Measurements from ENCODE around the gene GAREM1. TPM values are rescaled to one million over a fixed set of nuclear protein-coding genes. Genes with fewer than 3 reads are reported as not detected.

GAREM1 gene
- total RNA-seq, 1 experiment from 2014 or later, result 10.2 TPM

GRCh38 chr18:32383050-32383819 lies 87.4 kb downstream of the GAREM1 start:
- H3K4me1 ChIP-seq (replicated peaks; ENCODE audit: insufficient read depth), result peaks cover 58% of the 10 kb centered on the region
- H3K9me3 ChIP-seq (ENCODE audit: insufficient read depth, low read depth), result no peaks in the 10 kb centered on the region; the same call in 1 of the 2 replicates
- POLR2A ChIA-PET (ENCODE audit: unreplicated experiment), result interaction anchor here (0.6 to 1.0 kb wide), 3 partner anchors 9 to 88 kb away, joined by 3 to 7 read pairs (median 6); partner anchors contain the start of gene GAREM1
- no peaks in the 10 kb centered on the region for H3K9me2 ChIP-seq (ENCODE audit: insufficient read depth)
- H3K27ac ChIP-seq, result peak overlapping the region; percentile 99
- peaks cover 11% of the 10 kb centered on the region for H3K79me2 ChIP-seq (ENCODE audit: low read depth)
- CTCF ChIA-PET, result interaction anchor here (1.0 kb wide), 1 partner anchor 88 kb away, joined by 4 read pairs; the partner anchor contains the start of gene GAREM1
- no peak overlapping the region for H2AFZ ChIP-seq
- no TSS peak for BruUV-seq (replicated peaks)
- TF ChIP-seq, protein P1, sequence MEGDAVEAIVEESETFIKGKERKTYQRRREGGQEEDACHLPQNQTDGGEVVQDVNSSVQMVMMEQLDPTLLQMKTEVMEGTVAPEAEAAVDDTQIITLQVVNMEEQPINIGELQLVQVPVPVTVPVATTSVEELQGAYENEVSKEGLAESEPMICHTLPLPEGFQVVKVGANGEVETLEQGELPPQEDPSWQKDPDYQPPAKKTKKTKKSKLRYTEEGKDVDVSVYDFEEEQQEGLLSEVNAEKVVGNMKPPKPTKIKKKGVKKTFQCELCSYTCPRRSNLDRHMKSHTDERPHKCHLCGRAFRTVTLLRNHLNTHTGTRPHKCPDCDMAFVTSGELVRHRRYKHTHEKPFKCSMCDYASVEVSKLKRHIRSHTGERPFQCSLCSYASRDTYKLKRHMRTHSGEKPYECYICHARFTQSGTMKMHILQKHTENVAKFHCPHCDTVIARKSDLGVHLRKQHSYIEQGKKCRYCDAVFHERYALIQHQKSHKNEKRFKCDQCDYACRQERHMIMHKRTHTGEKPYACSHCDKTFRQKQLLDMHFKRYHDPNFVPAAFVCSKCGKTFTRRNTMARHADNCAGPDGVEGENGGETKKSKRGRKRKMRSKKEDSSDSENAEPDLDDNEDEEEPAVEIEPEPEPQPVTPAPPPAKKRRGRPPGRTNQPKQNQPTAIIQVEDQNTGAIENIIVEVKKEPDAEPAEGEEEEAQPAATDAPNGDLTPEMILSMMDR (conservative IDR thresholded peaks at IDR 0.05), result no peak
- TF ChIP-seq EZH2 (IDR thresholded peaks at IDR 0.05; ENCODE audit: low read depth), result no peak
- H3F3A ChIP-seq (ENCODE audit: insufficient read depth, low read depth), result peaks cover 30% of the 10 kb centered on the region
- intact Hi-C loops (cut with micrococcal nuclease; ENCODE audit: unreplicated experiment), result no loop called here
- H4K20me1 ChIP-seq (ENCODE audit: insufficient read depth), result no peaks in the 10 kb centered on the region
- peak; percentile 26 to 96 for DNase-seq
- no peaks in the 10 kb centered on the region for H3K27me3 ChIP-seq (ENCODE audit: insufficient read depth, low read depth)
- no peaks in the 10 kb centered on the region for H3K36me3 ChIP-seq (ENCODE audit: low read depth)
- H3K4me2 ChIP-seq, result peak overlapping the region; percentile 70
- H3K4me3 ChIP-seq, result peak overlapping the region; percentile 33; the same call in 1 of the 2 replicates

DNA sequence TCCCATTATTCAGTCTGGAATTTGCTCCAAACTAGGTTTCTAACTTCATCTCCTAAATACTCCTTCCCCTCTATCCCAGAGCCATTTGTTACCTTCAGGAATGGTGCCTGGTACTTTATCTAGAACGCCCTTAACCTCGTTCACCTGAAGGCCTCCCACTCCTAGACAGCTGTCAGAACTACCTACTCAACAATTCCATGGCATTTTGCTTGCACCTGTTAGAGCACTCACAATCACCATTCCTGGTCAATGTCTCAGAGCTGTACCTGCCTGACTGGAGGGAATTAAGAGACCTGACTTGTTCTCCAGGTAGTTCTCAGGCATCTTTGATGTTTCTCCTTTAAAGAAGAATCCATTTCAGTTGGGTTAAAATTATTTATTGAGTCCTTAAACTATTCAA lies 88.9 kb downstream of the GAREM1 start:
- CTCF ChIA-PET, result no interaction called here
- Histone ChIP-seq H3K27ac (peak overlapping the region; percentile 99), H3K4me3 (no peak overlapping the region), H3K79me2 (ENCODE audit: low read depth) (peaks cover 11% of the 10 kb centered on the region), H3F3A (ENCODE audit: insufficient read depth, low read depth) (peaks cover 30% of the 10 kb centered on the region), H3K4me2 (peak overlapping the region; percentile 70), H3K4me1 (replicated peaks; ENCODE audit: insufficient read depth) (peaks cover 60% of the 10 kb centered on the region), H3K36me3 (ENCODE audit: low read depth) (no peaks in the 10 kb centered on the region), H3K27me3 (ENCODE audit: insufficient read depth, low read depth) (no peaks in the 10 kb centered on the region), H3K9me3 (ENCODE audit: insufficient read depth, low read depth) (no peaks in the 10 kb centered on the region), H2AFZ (no peak overlapping the region), H4K20me1 (ENCODE audit: insufficient read depth) (no peaks in the 10 kb centered on the region), H3K9me2 (ENCODE audit: insufficient read depth) (no peaks in the 10 kb centered on the region)
- POLR2A ChIA-PET (ENCODE audit: unreplicated experiment), result no interaction called here
- peak in 1 of 2 experiments; percentile 65 for DNase-seq
- TF ChIP-seq, protein P1 (conservative IDR thresholded peaks at IDR 0.05), result no peak
- TF ChIP-seq EZH2 (IDR thresholded peaks at IDR 0.05; ENCODE audit: low read depth), result no peak
- intact Hi-C loops (cut with micrococcal nuclease; ENCODE audit: unreplicated experiment), result no loop called here
- no TSS peak for BruUV-seq (replicated peaks)

- Histone ChIP-seq H3K4me2 (no peak overlapping the region), H3K79me2 (ENCODE audit: low read depth) (peaks cover 11% of the 10 kb centered on the region), H3K36me3 (ENCODE audit: low read depth) (no peaks in the 10 kb centered on the region), H2AFZ (no peak overlapping the region), H3K9me3 (ENCODE audit: insufficient read depth, low read depth) (no peaks in the 10 kb centered on the region), H3K27me3 (ENCODE audit: insufficient read depth, low read depth) (no peaks in the 10 kb centered on the region), H3F3A (ENCODE audit: insufficient read depth, low read depth) (peaks cover 30% of the 10 kb centered on the region), H3K4me1 (replicated peaks; ENCODE audit: insufficient read depth) (peaks cover 63% of the 10 kb centered on the region), H3K9me2 (ENCODE audit: insufficient read depth) (no peaks in the 10 kb centered on the region), H3K27ac (no peak overlapping the region), H4K20me1 (ENCODE audit: insufficient read depth) (no peaks in the 10 kb centered on the region), H3K4me3 (no peak overlapping the region)
- no TSS peak for BruUV-seq (replicated peaks)
- CTCF ChIA-PET, result no interaction called here
- intact Hi-C loops (cut with micrococcal nuclease; ENCODE audit: unreplicated experiment), result no loop called here
- POLR2A ChIA-PET (ENCODE audit: unreplicated experiment), result no interaction called here
- DNase-seq, result no peak
- TF ChIP-seq, protein P1 (conservative IDR thresholded peaks at IDR 0.05), result no peak
- TF ChIP-seq EZH2 (IDR thresholded peaks at IDR 0.05; ENCODE audit: low read depth), result no peak
These were observed 90.1 kb downstream of the GAREM1 start for GRCh38 chr18:32380559-32380958.

Measured in PC-9 (cell line).